ENCODE results near the gene CCL23.

Gene CCL23

DNA sequence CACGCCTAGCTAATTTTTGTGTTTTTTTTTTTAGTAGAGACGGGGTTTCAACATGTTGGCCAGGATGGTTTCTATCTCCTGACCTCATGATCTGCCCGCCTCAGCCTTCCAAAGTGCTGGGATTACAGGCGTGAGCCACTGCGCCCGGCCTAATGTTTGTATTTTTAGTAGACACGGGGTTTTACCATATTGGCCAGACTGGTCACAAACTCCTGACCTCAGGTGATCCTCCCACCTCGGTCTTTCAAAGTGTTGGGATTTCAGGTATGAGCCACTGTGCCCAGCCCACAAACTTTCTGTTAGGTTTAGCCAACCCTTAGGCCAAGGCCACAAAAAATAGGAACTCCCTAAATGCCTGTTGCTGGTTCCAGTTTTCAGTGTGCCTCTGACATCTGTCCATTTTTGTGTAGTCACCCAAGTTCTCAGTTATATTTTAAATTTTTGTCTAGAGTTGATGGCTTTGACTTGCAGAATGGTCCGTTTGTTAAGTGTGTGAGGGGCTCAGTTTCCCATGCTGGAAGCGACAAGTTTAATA, 49.2 kb downstream of the CCL23 start:
- DNase-seq: no peak

DNA sequence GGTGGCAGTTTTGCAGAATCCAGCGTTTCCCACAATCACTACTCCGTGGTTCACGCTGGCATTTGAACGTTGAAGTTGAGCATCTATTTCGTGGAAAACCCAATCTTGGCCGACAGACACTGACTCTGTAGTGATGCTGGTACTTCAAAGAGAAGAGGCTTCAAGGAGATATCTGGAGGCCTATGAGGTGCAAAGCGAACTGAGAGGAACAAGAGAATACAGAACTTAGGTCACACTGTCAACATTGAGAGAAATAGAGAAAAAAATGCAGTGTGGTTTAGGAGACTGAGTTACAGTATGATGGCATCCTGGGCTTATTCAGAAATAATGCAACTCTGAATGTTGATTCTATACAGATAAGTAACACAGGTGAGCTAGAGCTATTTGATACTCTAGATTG, 52.5 kb downstream of the CCL23 start:
- no peak for DNase-seq

DNA sequence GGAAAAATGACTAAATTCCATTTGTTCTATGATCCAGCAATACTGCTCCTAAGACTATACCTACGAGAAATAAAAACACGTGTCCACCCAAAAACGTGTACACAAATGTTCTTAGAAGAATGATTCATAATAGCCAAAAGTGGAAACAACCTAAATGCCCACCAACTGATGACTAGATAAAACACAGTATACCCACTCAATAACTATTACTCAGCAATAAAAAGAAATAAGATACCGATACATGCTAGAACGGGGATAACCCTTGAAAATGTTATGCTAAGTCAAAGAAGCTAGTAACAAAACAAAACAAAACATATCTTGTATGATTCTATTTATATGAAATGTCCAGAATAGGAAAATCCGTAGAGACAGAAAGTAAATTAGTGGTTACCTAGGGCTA, 54.1 kb downstream of the CCL23 start:
- no peak for DNase-seq
